HG03432 (cell line): ENCODE results near the gene LRP8.
A peak's percentile ranks its signal among the peaks of the same experiment; 100 is the strongest.

Source experiments
- ATAC-seq: cut with Tn5 transposase; IDR thresholded peaks from one replicate; pipeline ENCODE4 v1.9.1; 2021; ENCODE audit warnings: mild to moderate bottlenecking, moderate library complexity; ENCODE audit not compliant: unreplicated experiment

The LRP8 gene

DNA sequence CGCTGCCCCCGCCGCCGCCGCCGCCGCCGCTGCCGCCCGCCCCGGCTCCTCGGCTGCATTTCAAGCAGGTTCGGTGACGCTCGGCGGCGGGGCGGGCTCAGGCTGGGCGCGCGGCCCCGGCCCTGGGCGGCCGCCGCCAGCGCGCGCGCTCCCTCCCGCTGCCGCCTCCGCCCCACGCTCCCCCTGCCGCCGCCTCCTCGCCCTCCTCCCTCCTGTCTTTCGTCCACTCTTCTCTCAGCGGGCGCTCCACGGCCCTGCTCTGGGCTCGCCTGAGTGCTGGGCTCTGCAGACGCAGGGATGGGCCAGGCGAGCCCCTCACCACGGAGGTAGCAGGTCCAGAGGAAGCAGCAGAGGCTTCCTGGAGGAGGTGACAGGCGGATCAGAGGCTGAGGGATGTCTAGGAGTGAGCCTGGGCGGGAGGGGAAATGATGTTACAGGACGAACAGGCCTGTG, at the start of gene LRP8:
Gene LRP8 (minus strand): TSS at position 62 of the 453 bp plus-strand sequence. CDS start 158 bp downstream, outside the sequence.
- peak; percentile 49 for ATAC-seq

DNA sequence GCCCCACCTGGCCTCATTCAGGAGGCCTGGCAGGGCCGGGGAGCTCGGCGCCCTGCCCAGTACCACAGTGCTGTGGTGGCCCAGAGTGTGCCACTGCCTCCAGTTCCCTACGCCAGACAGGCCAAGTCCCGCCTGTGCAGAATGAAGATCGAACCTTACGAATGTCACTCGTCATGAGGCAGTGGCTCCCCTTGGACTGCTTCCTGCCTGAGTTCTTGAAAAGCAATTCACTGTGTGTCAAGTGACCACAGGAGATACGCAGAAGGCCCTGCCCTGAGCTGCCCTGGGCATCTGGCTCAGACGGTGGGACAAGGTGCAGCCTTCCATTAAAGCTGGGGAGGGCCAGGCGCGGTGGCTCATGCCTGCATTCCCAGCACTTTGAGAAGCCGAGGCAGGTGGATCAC, 49.6 kb upstream of the LRP8 start:
- ATAC-seq = no peak

DNA sequence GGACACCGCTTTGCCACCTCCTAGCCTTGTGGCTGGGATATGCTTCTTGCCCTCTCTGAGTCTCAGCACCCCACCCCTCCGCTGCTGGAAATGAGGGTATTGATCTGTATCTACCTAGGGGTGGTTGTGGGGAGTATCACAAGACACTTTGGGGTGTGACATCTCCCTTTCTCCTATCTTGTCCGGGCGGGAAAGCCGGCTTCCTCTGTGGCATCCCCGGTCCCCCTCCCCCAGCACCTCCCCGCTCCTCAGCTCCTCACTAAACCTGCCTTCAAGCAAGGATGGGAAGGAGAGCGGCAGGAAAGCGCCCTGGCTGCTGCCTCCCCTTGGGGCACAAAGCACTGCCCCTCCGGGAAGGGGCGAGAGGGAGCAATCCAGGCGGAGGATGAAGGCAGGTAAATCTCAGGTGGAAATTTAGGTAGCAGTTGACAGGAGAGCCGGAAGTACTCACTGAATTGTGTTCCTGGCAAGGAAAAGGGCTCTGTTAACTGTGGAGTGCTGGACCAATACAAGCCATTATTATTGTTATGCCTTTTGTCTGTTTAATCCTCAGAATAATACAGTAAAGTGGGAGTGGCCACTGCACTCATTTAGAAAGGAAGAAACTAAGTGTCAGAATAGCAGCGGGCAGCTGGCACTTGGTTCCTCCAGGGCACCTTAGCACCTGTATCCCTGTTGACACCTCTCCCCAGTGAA, 49.0 kb upstream of the LRP8 start:
- no peak for ATAC-seq

DNA sequence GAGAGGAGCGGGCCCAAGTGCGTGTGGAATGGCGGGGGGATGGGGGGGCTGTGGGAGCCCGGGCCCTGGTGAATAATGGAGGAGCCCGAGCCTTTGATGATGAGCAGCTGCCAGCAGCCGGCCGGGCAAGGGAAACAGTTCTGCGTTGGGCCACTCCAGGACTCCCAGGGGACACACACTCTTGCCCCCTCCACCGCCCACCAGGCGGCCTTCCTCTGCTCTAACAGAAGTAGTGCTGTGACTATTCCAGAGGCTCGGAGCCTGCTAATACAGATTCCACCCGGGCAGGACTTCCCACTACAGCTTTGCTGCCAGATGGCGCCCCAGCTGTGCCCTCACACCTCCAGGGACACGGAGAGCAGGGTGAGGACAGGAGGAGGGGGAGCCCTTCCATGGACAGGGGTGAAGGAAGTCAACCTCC, 48.2 kb upstream of the LRP8 start:
- ATAC-seq = no peak

DNA sequence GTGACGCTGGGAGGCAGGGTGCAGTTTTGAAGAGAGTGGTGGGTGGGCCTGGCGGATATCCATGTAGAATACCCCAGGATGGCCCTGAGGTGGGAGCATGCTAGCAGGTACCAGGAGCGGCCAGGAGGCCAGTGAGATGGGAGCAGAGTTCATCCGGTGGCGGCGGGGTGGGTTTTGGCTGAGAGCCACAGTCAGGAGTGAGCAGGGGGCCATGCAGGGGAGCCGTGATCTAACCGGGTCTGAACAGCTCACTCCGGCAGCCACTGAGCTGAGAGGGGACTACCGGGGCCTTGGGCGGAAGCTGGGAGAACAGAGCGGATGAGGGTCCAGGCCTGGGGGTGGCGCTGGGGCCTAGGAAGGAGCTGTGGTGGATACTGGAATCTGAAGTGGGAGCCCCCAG, 47.6 kb upstream of the LRP8 start:
- no peak for ATAC-seq

DNA sequence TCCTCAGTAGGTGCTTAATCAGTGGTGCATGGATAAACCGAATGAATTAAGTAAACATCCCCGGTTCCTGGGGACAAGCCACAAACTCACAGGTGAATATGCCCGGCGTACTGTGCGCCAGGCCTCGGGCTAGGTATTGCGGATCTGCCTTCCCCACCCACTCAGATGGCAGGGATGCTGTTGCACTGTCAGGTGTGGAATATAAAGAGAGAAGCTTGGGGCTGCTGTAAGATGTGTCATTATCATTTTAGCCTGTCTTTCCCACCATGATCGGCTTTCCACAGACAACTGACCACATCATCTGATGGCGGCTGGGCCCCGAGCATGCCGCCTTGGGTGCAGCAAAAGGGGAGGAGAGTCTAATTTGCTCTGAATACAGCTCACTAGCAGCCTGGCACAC, 45.4 kb upstream of the LRP8 start:
- no peak for ATAC-seq

DNA sequence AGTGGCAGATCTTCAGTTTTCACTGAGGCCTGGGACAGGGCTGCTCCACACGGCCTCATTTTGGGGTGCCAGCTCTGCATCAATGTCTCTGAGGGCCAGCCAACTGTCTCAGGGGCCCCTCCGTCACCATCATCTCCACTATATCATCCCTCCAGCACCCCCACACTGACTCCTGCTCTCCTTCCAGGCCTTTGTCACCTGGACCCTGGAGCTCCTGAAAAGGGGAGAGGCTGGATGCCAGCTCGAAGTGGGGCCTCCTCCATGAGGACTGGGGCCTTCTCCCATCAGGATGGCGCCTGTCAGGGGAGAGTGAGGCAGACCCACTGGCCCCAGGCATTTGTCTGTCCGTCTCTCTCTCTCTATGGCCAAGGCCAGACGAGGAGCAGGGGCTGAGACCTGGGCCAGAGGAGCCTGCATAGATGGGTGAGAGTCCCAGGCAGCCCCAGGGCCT, 44.7 kb upstream of the LRP8 start:
- ATAC-seq = no peak

DNA sequence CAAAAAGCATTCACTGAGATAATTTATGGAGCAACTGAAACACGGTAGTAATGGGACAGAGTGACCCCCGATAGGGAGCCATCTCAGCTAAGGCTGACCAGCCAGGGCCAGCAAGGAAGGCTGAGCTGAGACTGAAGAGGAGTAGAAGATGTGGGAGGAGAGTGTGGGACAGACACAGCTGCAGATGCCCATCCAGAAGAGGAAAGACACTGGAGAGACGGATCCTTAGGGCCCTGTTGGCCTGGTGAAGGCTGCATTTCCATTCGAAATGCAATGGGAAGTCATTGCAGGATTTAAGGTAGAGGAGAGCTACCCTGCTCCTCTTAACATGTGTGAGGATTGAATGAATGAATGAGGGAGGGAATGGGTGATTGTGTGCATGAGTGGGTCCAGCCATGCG, 44.0 kb upstream of the LRP8 start:
- no peak for ATAC-seq

DNA sequence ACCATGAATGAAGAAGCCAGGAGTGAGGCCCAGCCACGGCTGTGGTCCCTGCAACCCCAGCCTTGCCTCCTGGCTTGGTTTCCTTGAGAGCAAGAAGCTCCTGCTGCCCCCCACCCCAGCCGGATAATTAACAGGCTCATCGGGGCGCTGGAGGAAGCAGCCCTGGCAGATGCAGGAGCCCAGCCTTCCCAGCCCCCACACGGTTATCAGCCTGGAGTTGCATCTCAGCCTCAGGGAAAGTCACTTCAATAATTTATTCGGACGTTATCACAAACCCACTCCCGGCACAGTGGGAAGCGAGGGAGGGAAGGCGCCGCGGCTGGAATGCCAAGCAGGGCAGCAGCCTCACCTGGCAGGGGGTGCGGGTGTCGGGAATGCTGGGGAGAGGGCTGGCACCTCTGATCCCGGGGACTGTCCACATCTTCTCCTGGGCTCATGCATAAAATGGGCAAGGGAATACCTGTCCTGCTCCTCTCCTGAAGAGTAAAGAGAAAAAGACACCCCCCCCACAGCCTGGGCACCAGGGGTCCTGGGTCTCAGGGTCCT, 43.3 kb upstream of the LRP8 start:
- no peak for ATAC-seq

DNA sequence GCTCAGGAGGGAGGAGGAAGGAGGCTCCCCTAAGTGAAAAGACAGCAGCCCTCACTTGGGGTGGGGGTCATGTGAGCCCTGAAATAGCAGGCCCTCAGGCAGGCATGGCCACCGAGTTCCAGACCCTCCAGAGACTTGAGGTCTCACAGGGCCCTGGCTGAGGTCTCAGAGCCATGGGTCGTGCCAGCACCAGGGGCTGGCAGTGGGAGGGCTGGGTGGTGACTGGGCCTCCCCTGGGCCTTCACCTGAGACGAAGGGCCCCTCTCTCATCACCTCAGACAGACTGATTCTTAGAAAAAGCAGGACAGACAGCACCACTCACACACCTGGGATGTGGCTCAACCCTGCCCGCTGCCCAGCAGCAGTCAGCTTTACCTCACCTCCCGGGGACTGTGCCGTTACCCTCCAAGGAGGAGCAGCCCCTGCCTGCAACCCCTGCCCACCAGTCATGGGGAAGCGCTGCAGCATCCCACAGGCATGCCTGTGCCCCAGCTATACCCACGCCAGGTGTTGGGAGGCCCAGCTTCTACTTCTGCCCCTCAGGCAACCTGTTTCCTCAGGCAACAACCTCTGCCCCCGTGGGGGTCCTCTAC, 42.6 kb upstream of the LRP8 start:
- no peak for ATAC-seq

DNA sequence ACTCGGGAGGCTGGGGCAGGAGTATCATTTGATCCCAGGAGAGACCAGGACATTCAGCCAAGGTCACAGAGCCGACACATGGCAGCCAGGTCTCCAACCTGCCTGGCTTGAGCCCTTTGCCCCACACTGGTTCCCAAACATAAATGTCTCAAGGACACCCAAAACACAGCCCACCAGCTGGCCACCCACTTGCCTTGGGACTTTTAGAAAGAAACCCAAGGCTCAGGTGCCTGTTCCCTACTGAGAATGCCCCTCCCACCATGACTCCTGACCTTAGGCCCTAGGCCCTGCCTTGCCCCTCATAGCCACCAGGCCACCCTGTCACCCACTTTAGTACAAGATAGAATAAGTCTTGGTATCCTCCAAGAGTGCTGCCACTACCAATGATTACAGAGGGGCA, 41.9 kb upstream of the LRP8 start:
- no peak for ATAC-seq

DNA sequence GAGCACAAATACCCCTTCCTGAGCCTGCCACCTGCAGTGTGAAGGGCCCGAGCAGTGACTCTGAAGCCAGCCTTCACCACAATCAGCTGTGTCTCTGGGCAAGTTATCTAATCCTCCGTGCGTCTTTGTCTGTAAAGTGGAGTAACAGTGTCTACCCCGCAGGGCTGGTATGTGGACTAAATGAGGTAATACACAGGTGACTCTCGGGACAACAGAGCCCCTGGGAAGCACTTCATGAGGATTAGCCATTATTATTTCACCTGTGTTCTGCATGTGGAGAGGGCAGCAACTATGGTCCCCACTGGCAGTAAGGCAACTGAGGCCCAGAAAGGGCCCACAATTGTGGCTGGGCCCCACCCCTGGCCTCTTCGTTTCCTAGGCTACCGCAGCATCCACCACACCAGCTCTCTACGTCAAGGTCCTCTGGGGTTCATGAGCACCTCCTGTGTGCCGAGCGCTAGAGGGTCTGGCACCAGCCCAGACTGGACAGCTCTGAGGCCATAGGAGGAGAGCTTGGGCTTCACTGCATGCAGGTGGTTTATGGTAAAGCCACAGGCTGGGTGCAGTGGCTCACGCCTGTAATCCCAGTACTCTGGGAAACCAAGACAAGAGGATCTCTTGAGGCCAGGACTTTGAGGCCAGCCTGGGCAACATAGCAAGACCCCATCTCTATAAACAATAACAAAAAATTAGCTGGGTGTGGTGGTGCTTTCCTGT, 41.3 kb upstream of the LRP8 start:
- no peak for ATAC-seq

DNA sequence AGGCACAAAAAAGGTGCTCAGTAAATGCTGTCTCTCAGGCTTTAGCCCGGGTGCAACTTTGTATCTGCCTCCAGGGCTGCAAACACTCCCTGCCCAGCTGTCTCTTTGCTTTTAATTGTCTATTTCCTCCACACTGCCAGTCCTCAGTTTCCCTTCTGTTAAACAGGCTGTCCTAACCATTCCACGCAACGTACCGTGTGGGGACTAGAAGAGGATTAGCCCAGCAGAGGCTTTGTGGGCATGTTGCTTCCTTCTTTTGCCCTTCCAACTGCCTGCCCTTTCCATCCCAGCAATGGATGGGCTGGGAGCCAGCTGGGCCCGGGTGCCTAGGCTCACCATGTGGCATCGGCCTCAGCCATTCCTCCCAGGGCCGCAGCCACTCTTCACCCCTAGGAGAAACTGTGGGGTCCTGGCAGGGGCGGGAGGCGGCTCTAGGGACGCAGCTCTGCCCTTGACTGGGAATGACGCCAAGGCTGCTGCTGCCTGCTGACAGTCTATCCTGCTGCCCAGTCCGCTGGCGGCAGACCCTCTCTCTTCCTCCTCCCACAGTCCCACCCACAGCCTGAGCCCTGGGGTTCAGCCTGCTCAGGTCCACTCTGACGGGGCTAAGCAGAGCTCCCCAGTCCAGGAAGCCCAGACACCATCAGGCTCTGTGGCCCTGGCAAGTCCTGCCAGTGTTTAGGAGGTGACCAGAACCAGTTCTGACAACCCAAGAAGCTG, 40.6 kb upstream of the LRP8 start:
- ATAC-seq = no peak

DNA sequence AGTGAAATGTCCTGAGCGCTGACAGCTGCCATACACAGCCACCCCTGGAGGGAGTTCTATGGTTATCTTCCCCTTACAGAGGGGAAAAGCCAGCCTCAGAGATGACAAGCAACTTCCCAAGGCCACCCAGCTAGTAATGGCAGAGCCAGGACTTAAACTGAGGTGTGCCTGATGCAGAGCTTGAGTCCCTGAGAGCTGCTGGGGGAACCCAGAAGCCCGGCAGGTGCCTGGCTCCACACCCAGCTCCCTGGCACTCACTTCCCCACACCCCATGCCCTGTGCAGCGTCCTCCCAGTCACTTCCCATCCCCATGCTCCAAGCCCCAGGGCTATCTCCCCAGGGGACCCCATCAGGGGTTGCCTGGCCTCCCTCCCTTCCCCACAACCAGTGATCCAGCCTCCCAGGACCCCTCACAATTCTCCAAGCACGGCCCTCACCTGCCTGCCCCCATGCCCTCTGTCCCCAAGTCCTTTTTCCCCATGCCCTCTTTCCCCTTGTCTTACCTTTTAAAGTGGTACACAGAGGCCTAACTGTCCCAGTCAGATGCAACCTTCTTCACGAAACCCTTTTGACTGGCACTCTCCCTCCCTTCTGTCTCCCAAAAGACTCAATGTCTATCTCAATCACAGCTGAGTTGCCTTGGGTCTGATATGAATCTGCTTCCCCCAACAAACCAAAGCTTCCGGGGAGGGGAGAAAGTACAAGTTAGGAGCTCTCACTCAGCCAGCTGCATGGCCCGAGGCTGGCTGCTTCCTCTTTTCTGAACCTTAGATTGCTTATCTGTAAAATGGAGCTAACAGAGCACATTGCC, 39.8 kb upstream of the LRP8 start:
- ATAC-seq = peak; percentile 91

DNA sequence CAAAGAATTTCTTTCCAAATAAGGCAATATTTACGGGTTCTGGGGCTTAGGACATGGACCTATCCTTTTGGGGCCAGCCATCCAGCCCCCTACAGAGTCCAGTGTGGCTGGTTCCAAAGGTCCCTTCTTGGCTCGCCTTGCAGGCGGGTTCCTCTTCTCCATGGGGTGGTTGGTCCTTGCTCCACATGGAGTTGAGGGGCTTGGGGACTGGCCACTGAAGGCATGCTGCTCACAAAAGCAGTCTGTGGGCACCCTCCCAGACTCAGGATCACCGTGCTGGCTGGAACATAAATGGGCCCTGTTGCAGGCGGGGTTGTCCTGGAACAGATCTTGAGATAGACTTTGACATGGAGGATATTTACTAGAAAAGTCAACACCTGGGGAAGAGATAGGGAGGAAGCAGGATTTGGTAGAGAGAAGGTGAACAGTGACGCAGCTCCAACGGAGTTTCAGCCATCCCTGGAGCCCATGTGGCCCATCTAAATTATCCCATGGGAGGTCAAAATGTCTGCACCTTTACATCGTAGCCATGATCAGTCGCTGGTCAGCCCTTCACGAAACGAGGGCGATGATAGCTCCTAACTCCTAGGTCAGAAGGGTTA, 39.1 kb upstream of the LRP8 start:
- no peak for ATAC-seq

DNA sequence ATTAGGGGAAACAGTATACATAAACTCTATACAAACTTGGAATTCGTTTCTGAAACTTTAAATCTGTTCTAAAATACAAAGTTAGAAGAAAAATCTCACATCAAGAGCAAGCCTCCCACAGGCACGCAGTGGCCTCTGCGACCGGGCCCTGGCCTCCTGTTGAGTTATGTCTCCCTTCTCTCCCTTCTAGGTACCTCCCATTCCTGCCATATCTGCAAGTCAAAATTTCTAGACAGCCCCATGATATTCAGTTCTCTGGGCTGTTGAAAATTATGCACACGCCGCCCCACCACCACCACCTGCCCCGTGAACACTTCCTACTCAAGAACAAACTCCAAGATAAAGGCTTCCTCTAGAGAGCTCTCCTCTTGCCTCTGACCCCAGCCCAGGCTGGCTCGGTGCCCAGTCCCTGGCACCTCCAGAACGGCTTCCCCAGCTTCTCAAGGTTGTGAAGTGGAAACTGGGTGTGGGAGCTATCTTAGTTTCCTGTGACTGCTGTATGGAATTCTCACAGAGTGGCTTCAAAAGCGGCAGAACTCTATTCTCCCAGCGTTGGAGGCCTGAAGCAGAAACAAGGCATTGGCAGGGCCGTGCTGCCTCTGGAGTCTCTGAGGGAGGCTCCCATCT, 37.7 kb upstream of the LRP8 start:
- ATAC-seq = no peak

DNA sequence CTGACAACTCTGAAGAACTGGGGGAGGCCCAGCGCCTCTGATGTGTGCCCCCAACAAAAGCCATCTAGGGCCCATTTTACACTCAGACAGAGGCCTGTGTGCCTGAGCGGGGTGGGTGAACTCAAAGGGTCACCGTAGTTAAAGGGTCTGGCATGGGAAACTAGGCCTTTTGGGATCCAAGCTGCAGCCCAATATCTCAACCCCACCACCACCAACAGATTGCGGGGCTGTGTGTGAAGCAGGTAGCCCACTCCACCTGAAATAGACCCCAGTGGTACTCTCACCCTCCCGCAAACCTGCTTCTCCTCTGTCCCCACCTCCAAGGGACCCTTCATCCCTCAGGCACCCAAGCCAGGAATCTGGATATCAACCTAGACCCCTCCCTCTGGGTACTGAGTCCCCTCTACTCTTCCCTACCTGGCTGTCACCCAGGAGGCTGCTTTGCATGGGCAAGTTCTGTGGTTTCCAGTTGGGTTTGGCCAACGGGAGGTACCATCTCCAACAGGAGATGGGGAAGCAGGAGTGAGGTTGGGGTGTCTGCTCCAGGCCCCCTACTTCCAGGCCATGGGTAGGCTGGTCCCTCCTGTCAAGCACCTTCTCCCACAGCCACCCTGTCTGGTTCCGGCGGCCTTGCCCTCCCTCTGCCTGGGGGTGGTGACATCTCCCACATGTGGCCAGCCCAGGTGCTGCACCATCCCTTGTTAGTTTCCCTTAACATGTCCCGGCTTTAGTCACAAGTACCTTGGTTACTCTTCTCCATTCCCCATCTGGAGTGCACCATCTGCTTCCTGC, 35.2 kb upstream of the LRP8 start:
- ATAC-seq = no peak

DNA sequence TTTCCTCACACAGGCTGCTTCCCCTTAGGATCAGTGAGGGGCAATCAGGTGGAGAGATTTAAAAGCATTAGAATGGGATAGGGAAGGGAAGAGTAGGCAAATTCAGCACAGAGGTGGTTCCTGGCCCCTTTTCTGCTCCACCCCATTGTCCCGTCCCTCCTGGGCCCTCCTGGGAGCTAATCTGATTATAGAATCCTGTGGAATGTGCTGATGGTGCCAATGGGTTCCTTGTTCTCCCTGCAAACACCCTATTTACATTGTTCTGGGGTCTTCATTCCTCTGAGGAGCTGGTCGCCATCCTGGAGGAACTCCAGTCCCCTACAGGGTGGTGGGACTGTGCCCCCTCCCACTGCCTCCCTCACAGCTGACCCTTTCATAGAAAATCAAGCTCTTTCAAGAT, 34.4 kb upstream of the LRP8 start:
- no peak for ATAC-seq

DNA sequence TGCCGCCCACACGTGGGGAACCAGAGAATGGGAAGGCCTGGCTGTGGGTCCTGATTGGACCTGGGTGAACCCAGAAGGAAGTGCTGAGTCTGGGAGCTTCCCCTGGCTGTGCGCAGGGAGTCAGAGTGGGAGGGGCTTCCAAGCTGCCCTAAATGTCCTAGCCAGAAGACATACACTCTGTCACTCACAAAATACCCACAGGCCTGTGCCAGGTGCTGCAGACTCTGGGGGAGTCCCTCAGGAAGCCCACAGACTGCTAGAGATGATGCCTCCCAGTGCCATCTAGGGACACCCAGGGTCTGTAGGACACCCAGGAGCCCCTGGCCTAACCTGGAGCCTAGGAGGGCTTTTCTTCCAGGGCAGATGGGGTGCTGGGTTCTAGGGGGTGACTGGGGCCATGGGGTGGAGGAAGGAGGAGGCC, 33.7 kb upstream of the LRP8 start:
- ATAC-seq = no peak
